Activated CD4-positive, CD25-positive, alpha-beta regulatory T cell treated with anti-CD3 and anti-CD28 coated beads, Interleukin-2, amount 50 U/mL, for 16 hours (primary cell): ENCODE results near the gene DNM3.
A peak's percentile ranks its signal among the peaks of the same experiment; 100 is the strongest.
"Not testable (repeated sequence)": the region's sequence is repeated elsewhere in the genome, so short reads cannot be mapped to it uniquely, and the experiment has no call there.

ENCODE experiments used
- DNase-seq: peaks from one replicate; pipeline ENCODE4 v3.0.0-alpha.2; 2020; ENCODE audit warnings: low read depth, low spot score

Gene DNM3

GRCh38 chr1:172024944-172025738, 183.8 kb downstream of the DNM3 start:
- not testable (repeated sequence) for DNase-seq

GRCh38 chr1:172040466-172040865, 199.2 kb downstream of the DNM3 start:
- DNase-seq = no peak

- DNase-seq = no peak
These were observed 199.8 kb downstream of the DNM3 start for GRCh38 chr1:172041102-172041501.

GRCh38 chr1:172041742-172042141, 200.4 kb downstream of the DNM3 start:
- DNase-seq = no peak

GRCh38 chr1:172043900-172044299, 202.6 kb downstream of the DNM3 start:
- no peak for DNase-seq

- DNase-seq = no peak
These were observed 210.6 kb downstream of the DNM3 start for GRCh38 chr1:172051898-172052297.

GRCh38 chr1:172054172-172054571, 212.9 kb downstream of the DNM3 start:
- DNase-seq = no peak

- DNase-seq = not testable (repeated sequence)
These were observed 214.6 kb downstream of the DNM3 start for GRCh38 chr1:172055816-172056419.

GRCh38 chr1:172068334-172068733, 227.0 kb downstream of the DNM3 start:
- DNase-seq = no peak

- DNase-seq = no peak
These were observed 227.8 kb downstream of the DNM3 start for GRCh38 chr1:172069051-172069450.

- no peak for DNase-seq
These were observed 228.2 kb downstream of the DNM3 start for GRCh38 chr1:172069534-172069933.

- DNase-seq = no peak
These were observed 228.8 kb downstream of the DNM3 start for GRCh38 chr1:172070055-172070454.

- DNase-seq = no peak
These were observed 230.4 kb downstream of the DNM3 start for GRCh38 chr1:172071746-172072145.

- DNase-seq = not testable (repeated sequence)
These were observed 238.6 kb downstream of the DNM3 start for GRCh38 chr1:172079859-172080258.

GRCh38 chr1:172083191-172083590, 241.9 kb downstream of the DNM3 start:
- DNase-seq = no peak

- no peak for DNase-seq
These were observed 243.6 kb downstream of the DNM3 start for GRCh38 chr1:172084876-172085275.

GRCh38 chr1:172085317-172085716, 244.0 kb downstream of the DNM3 start:
- no peak for DNase-seq

- no peak for DNase-seq
These were observed 244.8 kb downstream of the DNM3 start for GRCh38 chr1:172086137-172086536.

GRCh38 chr1:172088256-172088655, 247.0 kb downstream of the DNM3 start:
- DNase-seq = no peak

GRCh38 chr1:172089768-172090510, 248.6 kb downstream of the DNM3 start:
- DNase-seq = peak; percentile 7

GRCh38 chr1:172090511-172090817, 249.2 kb downstream of the DNM3 start:
- no peak for DNase-seq

GRCh38 chr1:172095846-172096245, 254.5 kb downstream of the DNM3 start:
- no peak for DNase-seq

GRCh38 chr1:172105230-172105629, 263.9 kb downstream of the DNM3 start:
- no peak for DNase-seq
